GM13977 (cell line): ENCODE results near the gene DNMBP.

Source experiments
- DNase-seq: peaks from one replicate; pipeline ENCODE4 v3.0.0; 2012; ENCODE audit warnings: low spot score
- CTCF ChIP-seq: IDR thresholded peaks from 2 replicates; pipeline ENCODE4 v1.5.1; 2012; ENCODE audit warnings: mild to moderate bottlenecking, control low read depth; ENCODE audit not compliant: insufficient read depth; ENCODE audit errors: extremely low read depth, missing control alignments
- in situ Hi-C: fragments of 300-500 bp; cut with MboI; formaldehyde crosslinking; loops from one replicate; pipeline ENCODE4 v1.12.0; 2022; ENCODE audit warnings: low sequenced_read_pairs, low pct_unique_long_range_greater_than_20kb, mixed read lengths, inconsistent platforms; ENCODE audit not compliant: unreplicated experiment

DNMBP gene

DNA sequence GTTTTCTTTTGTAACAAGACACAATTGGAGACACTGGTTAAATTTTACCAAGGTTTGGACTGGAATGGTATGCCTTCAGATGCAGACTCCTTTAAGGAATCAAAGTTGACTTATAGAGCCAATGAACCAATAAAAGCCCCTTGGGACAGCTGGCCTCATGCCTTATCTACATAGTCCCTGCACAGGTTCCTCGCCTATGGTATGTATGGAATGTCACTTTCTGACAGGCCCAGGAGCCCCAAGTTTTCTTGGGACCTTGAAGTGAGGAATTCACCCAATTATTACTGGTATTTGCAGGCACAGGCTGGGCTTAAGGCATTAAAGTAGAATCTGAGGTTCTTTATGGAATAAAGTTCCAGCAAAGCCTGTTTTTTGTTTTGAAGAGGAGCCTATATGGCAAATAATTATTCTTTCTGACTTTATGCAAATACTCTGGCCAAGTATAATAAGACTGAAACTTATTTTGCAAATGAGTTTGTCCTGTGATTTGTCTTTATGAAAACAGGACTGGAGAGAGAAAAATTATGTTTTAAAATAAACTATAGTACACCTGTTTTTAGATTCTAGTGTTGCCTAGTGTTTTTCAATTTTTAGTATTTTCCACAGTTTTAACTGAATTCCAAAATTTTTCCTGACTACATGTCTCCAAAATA, 24.1 kb upstream of the DNMBP start:
- TF ChIP-seq CTCF: no peak
- no peak for DNase-seq
- in situ Hi-C loops: no loop called here

GRCh38 chr10:100027416-100027815, 17.7 kb upstream of the DNMBP start:
- TF ChIP-seq CTCF: no peak
- DNase-seq: no peak
- in situ Hi-C loops: no loop called here

GRCh38 chr10:100025576-100025975, 15.8 kb upstream of the DNMBP start:
- TF ChIP-seq CTCF: no peak
- in situ Hi-C loops: no loop called here

DNA sequence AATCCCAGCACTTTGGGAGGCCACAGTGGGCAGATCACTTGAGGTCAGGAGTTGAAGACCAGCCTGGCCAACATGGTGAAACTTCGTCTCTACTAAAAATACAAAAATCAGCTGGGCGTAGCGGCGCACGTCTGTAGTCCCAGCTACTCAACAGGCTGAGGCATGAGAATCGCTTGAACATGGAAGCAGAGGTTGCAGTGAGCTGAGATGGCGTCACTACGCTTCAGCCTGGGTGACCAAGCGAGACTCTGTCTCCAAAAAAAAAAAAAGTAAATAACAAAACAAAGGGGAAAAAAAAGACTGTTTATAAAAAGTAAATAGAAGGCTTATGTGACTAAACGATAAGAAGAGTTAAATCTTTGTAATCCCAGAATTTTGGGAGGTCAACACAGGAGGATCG, 15.0 kb upstream of the DNMBP start:
- in situ Hi-C loops: no loop called here
- no peak for DNase-seq
- no peak for TF ChIP-seq CTCF

More at GRCh38 chr10:100025576-100025975, 15.8 kb upstream of the DNMBP start:
- no peak for DNase-seq

GRCh38 chr10:100022403-100022802, 12.7 kb upstream of the DNMBP start:
- no peak for DNase-seq

GRCh38 chr10:100021322-100021721, 11.6 kb upstream of the DNMBP start:
- no peak for DNase-seq
- TF ChIP-seq CTCF: no peak

More at GRCh38 chr10:100022403-100022802, 12.7 kb upstream of the DNMBP start:
- in situ Hi-C loops: no loop called here
- TF ChIP-seq CTCF: no peak

DNA sequence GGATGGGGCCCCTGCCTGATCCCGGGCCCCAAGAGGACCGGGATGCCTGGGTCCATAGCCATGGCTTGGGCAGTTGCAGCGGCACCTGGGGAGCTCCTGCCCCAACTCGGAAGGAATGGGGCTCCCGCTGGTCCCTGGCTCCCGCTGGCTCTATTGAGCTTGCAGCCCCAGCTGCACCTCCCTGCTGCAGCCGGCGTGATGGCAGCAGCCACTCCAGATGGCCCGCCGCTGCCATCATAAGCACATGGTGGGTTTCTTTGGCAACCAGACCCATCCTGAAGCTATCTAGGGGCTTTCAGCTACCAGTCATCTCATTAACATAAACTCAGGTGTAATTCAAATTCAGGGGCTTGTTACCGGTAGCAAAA, 11.1 kb upstream of the DNMBP start:
- TF ChIP-seq CTCF: no peak
- in situ Hi-C loops: no loop called here
- DNase-seq: no peak

More at GRCh38 chr10:100021322-100021721, 11.6 kb upstream of the DNMBP start:
- in situ Hi-C loops: no loop called here
